ENCODE measurements around the gene SLC9A1.

SLC9A1 gene

GRCh38 chr1:27101054-27101491, 53.9 kb downstream of the SLC9A1 start:
- Histone ChIP-seq H3K9me3 (ENCODE audit: control insufficient read depth, insufficient read depth, low read depth, low read length) (no peaks in the 10 kb centered on the region), H3K4me3 (ENCODE audit: low read depth, low read length) (no peak overlapping the region), H3K36me3 (ENCODE audit: control insufficient read depth in 2 of 2, insufficient read depth in 1 of 2, low read length in 2 of 2) (peaks cover 0 to 45% of the 10 kb centered on the region in 2 experiments; a peak in 1 of 3 replicates), H3K4me1 (ENCODE audit: control insufficient read depth, insufficient read depth, low read length) (peaks cover 8% of the 10 kb centered on the region), H3K27ac (ENCODE audit: extremely low read depth, low read depth, low read length) (no peak overlapping the region)
- TF ChIP-seq ZNF518A (tag by site-specific recombination; conservative IDR thresholded peaks at IDR 0.05; ENCODE audit: low read depth): no peak
- no peak for TF ChIP-seq WT1 (tag by site-specific recombination; IDR thresholded peaks at IDR 0.05)
- TF ChIP-seq ZNF324 (tag by site-specific recombination; IDR thresholded peaks at IDR 0.05): no peak
- no peak for TF ChIP-seq ZNF121 (tag by site-specific recombination; IDR thresholded peaks at IDR 0.05)
- no peak for TF ChIP-seq YY2 (tag by site-specific recombination; IDR thresholded peaks at IDR 0.05)
- TF ChIP-seq ZNF626 (tag by site-specific recombination; IDR thresholded peaks at IDR 0.05): no peak
- TF ChIP-seq ZNF549 (tag by site-specific recombination; IDR thresholded peaks at IDR 0.05): no peak
- TF ChIP-seq ZNF148 (tag by site-specific recombination; IDR thresholded peaks at IDR 0.05; ENCODE audit: borderline replicate concordance): no peak
- no peak for TF ChIP-seq ZBTB20 (tag by site-specific recombination; IDR thresholded peaks at IDR 0.05)
- no peak for TF ChIP-seq ZNF585B (tag by site-specific recombination; IDR thresholded peaks at IDR 0.05)
- no peak for TF ChIP-seq ZNF26 (tag by site-specific recombination; IDR thresholded peaks at IDR 0.05)
- TF ChIP-seq ZNF10 (tag by site-specific recombination; IDR thresholded peaks at IDR 0.05): no peak
- TF ChIP-seq ZNF544 (tag by site-specific recombination; IDR thresholded peaks at IDR 0.05): no peak
- TF ChIP-seq ZNF302 (tag by site-specific recombination; IDR thresholded peaks at IDR 0.05; ENCODE audit: low read depth): no peak
- no peak for TF ChIP-seq GLIS1 (tag by site-specific recombination; IDR thresholded peaks at IDR 0.05)
- no peak for TF ChIP-seq INSM2 (tag by site-specific recombination; IDR thresholded peaks at IDR 0.05)
- no peak for TF ChIP-seq ZXDB (tag by site-specific recombination; IDR thresholded peaks at IDR 0.05)
- ChIA-PET CTCF (interaction anchor here (0.6 to 15.2 kb wide), 18 partner anchors 11 to 294 kb away, joined by 3 to 329 read pairs (median 4); partner anchors contain the start of gene TRNP1), POLR2A (interaction anchor here (0.6 to 2.4 kb wide), 2 partner anchors 53 to 1228 kb away, joined by 7 to 8 read pairs; partner anchors contain the start of gene SLC9A1)

All from HEK293 (cell line).